HepG2 (cell line): ENCODE data around the gene CTU2. TPM values are rescaled to one million over a fixed set of nuclear protein-coding genes. Genes with fewer than 3 reads are reported as not detected.
A peak's percentile ranks its signal among the peaks of the same experiment; 100 is the strongest.

Experiments
- CREM ChIP-seq, 2 experiments: sonication (generic) in 1 of 2; formaldehyde crosslinking in 1 of 2; IDR thresholded peaks; 2 replicates each; pipeline versions ENCODE4 v1.4.0 to v1.6.1; 2016 to 2020; ENCODE audit warnings: antibody characterized with exemption in 1 of 2, mild to moderate bottlenecking in 1 of 2, missing genetic modification reagents in 1 of 2
- KDM5B ChIP-seq: sonication (generic); formaldehyde crosslinking; IDR thresholded peaks from 2 replicates; pipeline ENCODE4 v1.4.0; 2020; ENCODE audit warnings: missing genetic modification reagents, mild to moderate bottlenecking, borderline replicate concordance
- MIER2 ChIP-seq: IDR thresholded peaks from 2 replicates; pipeline ENCODE4 v1.6.1; 2016; ENCODE audit warnings: missing biosample characterization, missing genetic modification reagents
- RBM22 ChIP-seq: fragments of 200-400 bp; formaldehyde crosslinking; optimal IDR thresholded peaks from 2 replicates; pipeline ENCODE3; 2017; ENCODE audit warnings: mild to moderate bottlenecking, low read length, moderate library complexity
- SMARCE1 ChIP-seq: fragments of 450-650 bp; IDR thresholded peaks from 2 replicates; pipeline ENCODE4 v1.6.1; 2017; ENCODE audit warnings: borderline replicate concordance
- SP5 ChIP-seq: IDR thresholded peaks from 2 replicates; pipeline ENCODE4 v1.6.1; 2016; ENCODE audit warnings: low read depth, borderline replicate concordance
- TARDBP ChIP-seq: sonication (generic); formaldehyde crosslinking; IDR thresholded peaks from 2 replicates; pipeline ENCODE4 v1.8.0; 2022; ENCODE audit warnings: mild to moderate bottlenecking, missing genetic modification reagents
- YY1 ChIP-seq: IDR thresholded peaks from 2 replicates; pipeline ENCODE4 v1.6.1; 2011; ENCODE audit warnings: low read length, low read depth, moderate library complexity, mild to moderate bottlenecking; ENCODE audit not compliant: insufficient read depth, insufficient replicate concordance
- ZBTB37 ChIP-seq: sonication (generic); formaldehyde crosslinking; IDR thresholded peaks from 2 replicates; pipeline ENCODE4 v1.4.0; 2020; ENCODE audit warnings: mild to moderate bottlenecking, missing genetic modification reagents
- ZKSCAN8 ChIP-seq: IDR thresholded peaks from 2 replicates; pipeline ENCODE4 v1.6.1; 2016; ENCODE audit warnings: borderline replicate concordance, missing genetic modification reagents, missing compliant biosample characterization
- ZMYM3 ChIP-seq: sonication (generic); formaldehyde crosslinking; IDR thresholded peaks from 2 replicates; pipeline ENCODE4 v1.5.1; 2020; ENCODE audit warnings: mild to moderate bottlenecking, missing genetic modification reagents
- ZNF10 ChIP-seq: sonication (generic); formaldehyde crosslinking; IDR thresholded peaks from 2 replicates; pipeline ENCODE4 v1.4.0; 2020; ENCODE audit warnings: mild to moderate bottlenecking, low read depth, missing genetic modification reagents, borderline replicate concordance
- ZNF451 ChIP-seq: sonication (generic); formaldehyde crosslinking; IDR thresholded peaks from 2 replicates; pipeline ENCODE4 v1.5.0; 2020; ENCODE audit warnings: mild to moderate bottlenecking, missing genetic modification reagents
- ZNF549 ChIP-seq: sonication (generic); formaldehyde crosslinking; IDR thresholded peaks from 2 replicates; pipeline ENCODE4 v1.5.0; 2020; ENCODE audit warnings: missing genetic modification reagents
- ZNF558 ChIP-seq: sonication (generic); formaldehyde crosslinking; IDR thresholded peaks from 2 replicates; pipeline ENCODE4 v1.9.0; 2022; ENCODE audit warnings: mild to moderate bottlenecking, missing genetic modification reagents, borderline replicate concordance
- ZNF678 ChIP-seq: sonication (generic); formaldehyde crosslinking; IDR thresholded peaks from 2 replicates; pipeline ENCODE4 v1.4.0; 2020; ENCODE audit warnings: mild to moderate bottlenecking, missing genetic modification reagents
- ZSCAN25 ChIP-seq: sonication (generic); formaldehyde crosslinking; IDR thresholded peaks from 2 replicates; pipeline ENCODE4 v1.8.0; 2022; ENCODE audit warnings: mild to moderate bottlenecking, missing genetic modification reagents
- polyA plus RNA-seq, 8 experiments: library from polyadenylated mRNA; depleted of rRNA in 3 of 8; stranded (reverse) in 7 of 8; unstranded in 1 of 8; fragments of >200 nt; fragmentation: Illumina TruSeq in 4 of 8; extraction: Trizol in 4 of 8; gene quantifications; 2 replicates each; pipeline versions ENCODE4 v1.2.1 to v1.2.3, GENCODE V29; 2011 to 2016; ENCODE audit warnings: low read depth in 4 of 8, missing spikeins in 1 of 8, mixed read lengths in 1 of 8; ENCODE audit not compliant: insufficient read depth in 1 of 8
- total RNA-seq, 5 experiments: library from RNA; depleted of rRNA; stranded (reverse); fragments of >200 nt; fragmentation: Illumina TruSeq; extraction: Trizol; gene quantifications; 2 replicates each; pipeline ENCODE4 v1.2.3, GENCODE V29; 2016; ENCODE audit warnings: low read depth in 1 of 5
- TF ChIP-seq, protein P1 (sequence below): sonication (generic); formaldehyde crosslinking; IDR thresholded peaks from 2 replicates; pipeline ENCODE4 v1.5.0; 2020; ENCODE audit warnings: mild to moderate bottlenecking, missing genetic modification reagents, borderline replicate concordance
- TF ChIP-seq, protein P2 (sequence below): sonication (generic); formaldehyde crosslinking; IDR thresholded peaks from 2 replicates; pipeline ENCODE4 v1.5.0; 2020; ENCODE audit warnings: missing genetic modification reagents
- TF ChIP-seq, protein P3 (sequence below): IDR thresholded peaks from 2 replicates; pipeline ENCODE4 v1.6.1; 2012; ENCODE audit warnings: inconsistent platforms

Gene CTU2
- total and polyA plus RNA-seq, 2 of the 13 experiments (the other 11 are each of a cell fraction or from before 2014, with no cell fraction given), result 13.3 to 21.9 TPM

GRCh38 chr16:88681084-88681680 lies 25.1 kb upstream of the CTU2 start (continued):
- TF ChIP-seq SP5 (no peak), ZKSCAN8 (CRISPR knock-in tag) (no peak), ZNF549 (CRISPR knock-in tag) (no peak), KDM5B (CRISPR knock-in tag) (peak; percentile 25; the same call in 1 of the 2 replicates), CREM (IDR thresholded peaks at IDR 0.05) (no peak), CREM (CRISPR knock-in tag; IDR thresholded peaks at IDR 0.05) (no peak), YY1 (peak; percentile 44), ZSCAN25 (no peak), ZMYM3 (no peak), SMARCE1 (no peak), RBM22 (no peak), ZNF10 (CRISPR knock-in tag) (no peak), ZNF678 (CRISPR knock-in tag) (no peak), TARDBP (CRISPR knock-in tag) (peak; percentile 28; the same call in 1 of the 2 replicates), ZBTB37 (CRISPR knock-in tag) (no peak), MIER2 (CRISPR knock-in tag) (0 out of 2 replicates have a peak, but pooled peaks have one; percentile 28), ZNF451 (CRISPR knock-in tag) (0 out of 2 replicates have a peak, but pooled peaks have one; percentile 20), ZNF558 (no peak)
- TF ChIP-seq, protein P1, sequence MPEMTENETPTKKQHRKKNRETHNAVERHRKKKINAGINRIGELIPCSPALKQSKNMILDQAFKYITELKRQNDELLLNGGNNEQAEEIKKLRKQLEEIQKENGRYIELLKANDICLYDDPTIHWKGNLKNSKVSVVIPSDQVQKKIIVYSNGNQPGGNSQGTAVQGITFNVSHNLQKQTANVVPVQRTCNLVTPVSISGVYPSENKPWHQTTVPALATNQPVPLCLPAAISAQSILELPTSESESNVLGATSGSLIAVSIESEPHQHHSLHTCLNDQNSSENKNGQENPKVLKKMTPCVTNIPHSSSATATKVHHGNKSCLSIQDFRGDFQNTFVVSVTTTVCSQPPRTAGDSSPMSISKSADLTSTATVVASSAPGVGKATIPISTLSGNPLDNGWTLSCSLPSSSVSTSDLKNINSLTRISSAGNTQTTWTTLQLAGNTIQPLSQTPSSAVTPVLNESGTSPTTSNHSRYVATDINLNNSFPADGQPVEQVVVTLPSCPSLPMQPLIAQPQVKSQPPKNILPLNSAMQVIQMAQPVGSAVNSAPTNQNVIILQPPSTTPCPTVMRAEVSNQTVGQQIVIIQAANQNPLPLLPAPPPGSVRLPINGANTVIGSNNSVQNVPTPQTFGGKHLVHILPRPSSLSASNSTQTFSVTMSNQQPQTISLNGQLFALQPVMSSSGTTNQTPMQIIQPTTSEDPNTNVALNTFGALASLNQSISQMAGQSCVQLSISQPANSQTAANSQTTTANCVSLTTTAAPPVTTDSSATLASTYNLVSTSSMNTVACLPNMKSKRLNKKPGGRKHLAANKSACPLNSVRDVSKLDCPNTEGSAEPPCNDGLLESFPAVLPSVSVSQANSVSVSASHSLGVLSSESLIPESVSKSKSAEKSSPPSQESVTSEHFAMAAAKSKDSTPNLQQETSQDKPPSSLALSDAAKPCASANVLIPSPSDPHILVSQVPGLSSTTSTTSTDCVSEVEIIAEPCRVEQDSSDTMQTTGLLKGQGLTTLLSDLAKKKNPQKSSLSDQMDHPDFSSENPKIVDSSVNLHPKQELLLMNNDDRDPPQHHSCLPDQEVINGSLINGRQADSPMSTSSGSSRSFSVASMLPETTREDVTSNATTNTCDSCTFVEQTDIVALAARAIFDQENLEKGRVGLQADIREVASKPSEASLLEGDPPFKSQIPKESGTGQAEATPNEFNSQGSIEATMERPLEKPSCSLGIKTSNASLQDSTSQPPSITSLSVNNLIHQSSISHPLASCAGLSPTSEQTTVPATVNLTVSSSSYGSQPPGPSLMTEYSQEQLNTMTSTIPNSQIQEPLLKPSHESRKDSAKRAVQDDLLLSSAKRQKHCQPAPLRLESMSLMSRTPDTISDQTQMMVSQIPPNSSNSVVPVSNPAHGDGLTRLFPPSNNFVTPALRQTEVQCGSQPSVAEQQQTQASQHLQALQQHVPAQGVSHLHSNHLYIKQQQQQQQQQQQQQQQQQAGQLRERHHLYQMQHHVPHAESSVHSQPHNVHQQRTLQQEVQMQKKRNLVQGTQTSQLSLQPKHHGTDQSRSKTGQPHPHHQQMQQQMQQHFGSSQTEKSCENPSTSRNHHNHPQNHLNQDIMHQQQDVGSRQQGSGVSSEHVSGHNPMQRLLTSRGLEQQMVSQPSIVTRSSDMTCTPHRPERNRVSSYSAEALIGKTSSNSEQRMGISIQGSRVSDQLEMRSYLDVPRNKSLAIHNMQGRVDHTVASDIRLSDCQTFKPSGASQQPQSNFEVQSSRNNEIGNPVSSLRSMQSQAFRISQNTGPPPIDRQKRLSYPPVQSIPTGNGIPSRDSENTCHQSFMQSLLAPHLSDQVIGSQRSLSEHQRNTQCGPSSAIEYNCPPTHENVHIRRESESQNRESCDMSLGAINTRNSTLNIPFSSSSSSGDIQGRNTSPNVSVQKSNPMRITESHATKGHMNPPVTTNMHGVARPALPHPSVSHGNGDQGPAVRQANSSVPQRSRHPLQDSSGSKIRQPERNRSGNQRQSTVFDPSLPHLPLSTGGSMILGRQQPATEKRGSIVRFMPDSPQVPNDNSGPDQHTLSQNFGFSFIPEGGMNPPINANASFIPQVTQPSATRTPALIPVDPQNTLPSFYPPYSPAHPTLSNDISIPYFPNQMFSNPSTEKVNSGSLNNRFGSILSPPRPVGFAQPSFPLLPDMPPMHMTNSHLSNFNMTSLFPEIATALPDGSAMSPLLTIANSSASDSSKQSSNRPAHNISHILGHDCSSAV (CRISPR knock-in tag), result no peak
- TF ChIP-seq, protein P2, sequence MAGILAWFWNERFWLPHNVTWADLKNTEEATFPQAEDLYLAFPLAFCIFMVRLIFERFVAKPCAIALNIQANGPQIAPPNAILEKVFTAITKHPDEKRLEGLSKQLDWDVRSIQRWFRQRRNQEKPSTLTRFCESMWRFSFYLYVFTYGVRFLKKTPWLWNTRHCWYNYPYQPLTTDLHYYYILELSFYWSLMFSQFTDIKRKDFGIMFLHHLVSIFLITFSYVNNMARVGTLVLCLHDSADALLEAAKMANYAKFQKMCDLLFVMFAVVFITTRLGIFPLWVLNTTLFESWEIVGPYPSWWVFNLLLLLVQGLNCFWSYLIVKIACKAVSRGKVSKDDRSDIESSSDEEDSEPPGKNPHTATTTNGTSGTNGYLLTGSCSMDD (CRISPR knock-in tag), result peak; percentile 21; the same call in 1 of the 2 replicates
- TF ChIP-seq, protein P3, sequence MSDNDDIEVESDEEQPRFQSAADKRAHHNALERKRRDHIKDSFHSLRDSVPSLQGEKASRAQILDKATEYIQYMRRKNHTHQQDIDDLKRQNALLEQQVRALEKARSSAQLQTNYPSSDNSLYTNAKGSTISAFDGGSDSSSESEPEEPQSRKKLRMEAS, result peak; percentile 66
